PC-3 (cell line): ENCODE measurements around the gene MRO. TPM values are rescaled to one million over a fixed set of nuclear protein-coding genes. Genes with fewer than 3 reads are reported as not detected.

ENCODE experiments used
- ATAC-seq: fragments of 200-7000 bp; cut with Tn5 transposase; 2 replicates; pipeline ENCODE4 v1.9.1; 2020; ENCODE audit warnings: mild to moderate bottlenecking, moderate library complexity
- Bru-seq: library from RNA; stranded (reverse); fragments of 400-500 nt; gene quantifications from one replicate; lab custom pipeline; 2021; lab: Mats Ljungman, UMichigan
- BruChase-seq, 2 experiments: library from RNA; stranded (reverse); fragments of 400-500 nt; gene quantifications; one replicate each; lab custom pipeline; 2021; lab: Mats Ljungman, UMichigan
- BruUV-seq: library from RNA; stranded (reverse); fragments of 400-500 nt; replicated peaks from 2 replicates; lab custom pipeline; 2021; lab: Mats Ljungman, UMichigan
- CTCF ChIA-PET: fragments of 300-600 bp; sonication (Branson Sonifier 250); formaldehyde crosslinking; loops from one replicate; lab custom pipeline; 2022; ENCODE audit warnings: antibody characterized with exemption; lab: Charles Lee
- POLR2A ChIA-PET: fragments of 300-600 bp; sonication (Branson Sonifier 250); formaldehyde crosslinking; loops from one replicate; lab custom pipeline; 2022; ENCODE audit warnings: antibody characterized with exemption; ENCODE audit not compliant: unreplicated experiment; lab: Charles Lee
- DNase-seq: peaks from one replicate; pipeline ENCODE4 v3.0.0-alpha.2; 2015
- H2AFZ ChIP-seq: fragments of 300-600 bp; sonication (generic); 2 replicates; pipeline ENCODE4 v1.6.0; 2016; ENCODE audit warnings: antibody characterized with exemption, low read length
- H3F3A ChIP-seq: fragments of 300-600 bp; sonication (generic); one replicate; pipeline ENCODE4 v1.6.0; 2017; ENCODE audit warnings: antibody characterized with exemption, low read length, control low read depth, mild to moderate bottlenecking; ENCODE audit not compliant: unreplicated experiment
- H3K27ac ChIP-seq: fragments of 300-600 bp; sonication (generic); 2 replicates; pipeline ENCODE4 v1.5.1; 2016; ENCODE audit warnings: mild to moderate bottlenecking, low read length
- H3K27me3 ChIP-seq: fragments of 300-600 bp; sonication (generic); 2 replicates; pipeline ENCODE4 v1.6.1; 2016; ENCODE audit warnings: low read length, mixed read lengths
- H3K36me3 ChIP-seq: fragments of 300-600 bp; sonication (generic); 2 replicates; pipeline ENCODE4 v1.6.1; 2016; ENCODE audit warnings: low read depth, mixed run types, low read length, mixed read lengths
- H3K4me1 ChIP-seq: fragments of 300-600 bp; sonication (generic); 2 replicates; pipeline ENCODE4 v1.5.1; 2016; ENCODE audit warnings: low read length; ENCODE audit not compliant: insufficient read depth
- H3K4me2 ChIP-seq: fragments of 300-600 bp; sonication (generic); 2 replicates; pipeline ENCODE4 v1.6.0; 2016; ENCODE audit warnings: low read length
- H3K4me3 ChIP-seq: fragments of 300-600 bp; sonication (generic); 2 replicates; pipeline ENCODE4 v1.5.1; 2016; ENCODE audit warnings: mild to moderate bottlenecking, low read length, mixed read lengths
- H3K79me2 ChIP-seq: fragments of 300-600 bp; sonication (generic); 2 replicates; pipeline ENCODE4 v1.6.1; 2017; ENCODE audit warnings: low read length, mixed read lengths
- H3K9ac ChIP-seq: fragments of 300-600 bp; sonication (generic); 2 replicates; pipeline ENCODE4 v1.6.0; 2016; ENCODE audit warnings: mild to moderate bottlenecking, low read length
- H3K9me2 ChIP-seq: fragments of 300-600 bp; sonication (generic); replicated peaks from 2 replicates; pipeline ENCODE4 v1.6.1; 2016; ENCODE audit warnings: mixed run types, low read length, mixed read lengths
- H3K9me3 ChIP-seq: fragments of 300-600 bp; sonication (generic); 2 replicates; pipeline ENCODE4 v1.6.1; 2016; ENCODE audit warnings: low read length, mixed read lengths
- H4K20me1 ChIP-seq: fragments of 300-600 bp; sonication (generic); 2 replicates; pipeline ENCODE4 v1.6.1; 2016; ENCODE audit warnings: low read length, mixed read lengths
- EZH2 ChIP-seq: fragments of 300-600 bp; sonication (generic); IDR thresholded peaks from one replicate; pipeline ENCODE4 v1.6.1; 2017; ENCODE audit warnings: antibody characterized with exemption, mild to moderate bottlenecking, low read length; ENCODE audit not compliant: unreplicated experiment
- EZH2phosphoT487 ChIP-seq: fragments of 300-600 bp; sonication (generic); IDR thresholded peaks from 2 replicates; pipeline ENCODE4 v1.6.1; 2018; ENCODE audit warnings: mild to moderate bottlenecking, antibody characterized with exemption, low read length, borderline replicate concordance
- intact Hi-C: fragments of 100-400 bp; cut with micrococcal nuclease; formaldehyde crosslinking; loops from 2 replicates; pipeline ENCODE4 v1.9.0; 2023
- long read RNA-seq: library from polyadenylated mRNA; unstranded; transcript quantifications from one replicate; pipeline ENCODE4 v2.0.0, GENCODE V29; 2021; ENCODE audit not compliant: unreplicated experiment
- total RNA-seq: library from RNA; depleted of rRNA; stranded (reverse); fragments of >200 nt; gene quantifications from 2 replicates; pipeline ENCODE4 v1.2.3, GENCODE V29; 2014; rRNA removed
- TF ChIP-seq, protein P1 (sequence below): fragments of 300-600 bp; sonication (generic); conservative IDR thresholded peaks from 2 replicates; pipeline ENCODE4 v1.5.1; 2017; ENCODE audit warnings: antibody characterized with exemption, low read depth, mild to moderate bottlenecking, low read length

Gene MRO
- 0.55 TPM in 1 of 2 replicates, not detected in the other for total RNA-seq
- not detected for Bru-seq, nascent RNA
- BruChase-seq, experiment 1, labeled RNA remaining after a 6-hour chase, result percentile 6 among the genes with signal in this experiment
- BruChase-seq, experiment 2, labeled RNA remaining after a 2-hour chase, result not detected
- long read RNA-seq, result 0 reads

DNA sequence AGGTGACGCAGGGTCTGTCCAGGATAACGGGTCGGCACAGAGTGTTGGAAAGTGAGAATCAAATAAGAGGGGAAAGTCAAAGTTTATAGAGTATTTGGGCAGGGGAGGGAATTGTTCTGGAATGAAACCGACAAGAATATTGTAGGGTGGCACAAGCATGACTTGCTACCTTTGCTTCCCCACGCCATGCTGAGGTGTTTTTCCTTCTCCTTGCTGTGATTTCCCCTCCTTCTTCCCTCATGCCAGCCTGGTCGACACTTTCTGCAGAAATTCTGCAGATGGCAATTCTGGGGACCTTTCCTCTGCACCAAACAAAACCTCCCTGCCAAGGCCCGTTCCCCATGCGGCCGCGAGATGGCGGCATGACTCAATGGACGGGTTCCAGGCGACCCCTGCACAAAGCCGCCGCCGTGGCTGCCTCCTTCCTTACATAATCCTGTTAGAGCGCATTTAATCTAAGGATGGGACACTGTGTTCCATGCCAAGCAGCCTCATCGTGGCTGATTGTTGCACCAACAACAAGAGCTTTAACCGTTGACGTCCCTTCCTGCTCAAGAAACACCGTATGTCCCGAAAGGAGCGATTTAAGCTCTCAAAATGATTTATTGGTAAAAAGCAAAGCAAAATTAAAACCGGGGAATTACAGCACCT, at the start of gene MRO:
Gene MRO, minus strand, starts transcription at position 289 of the 651 bp plus-strand sequence. CDS start 10,616 bp downstream, outside the sequence.
- peak within 1 kb of the TSS; percentile 64 for H3K4me3 ChIP-seq
- no peaks in the 10 kb centered on the region for H4K20me1 ChIP-seq
- no peak within 1 kb of the TSS for H3K9ac ChIP-seq
- intact Hi-C loops, result loop anchor here (1.0 to 10.0 kb wide), 4 partner anchors 47 to 375 kb away; partner anchors contain the start of genes MEX3C and SMAD4
- no peak within 1 kb of the TSS for H3K27ac ChIP-seq
- no peaks in the 10 kb centered on the region for H3K79me2 ChIP-seq
- no peaks in the 10 kb centered on the region for H3K27me3 ChIP-seq
- H2AFZ ChIP-seq, result peak within 1 kb of the TSS; percentile 79
- H3K9me3 ChIP-seq, result no peaks in the 10 kb centered on the region
- TF ChIP-seq, protein P1, sequence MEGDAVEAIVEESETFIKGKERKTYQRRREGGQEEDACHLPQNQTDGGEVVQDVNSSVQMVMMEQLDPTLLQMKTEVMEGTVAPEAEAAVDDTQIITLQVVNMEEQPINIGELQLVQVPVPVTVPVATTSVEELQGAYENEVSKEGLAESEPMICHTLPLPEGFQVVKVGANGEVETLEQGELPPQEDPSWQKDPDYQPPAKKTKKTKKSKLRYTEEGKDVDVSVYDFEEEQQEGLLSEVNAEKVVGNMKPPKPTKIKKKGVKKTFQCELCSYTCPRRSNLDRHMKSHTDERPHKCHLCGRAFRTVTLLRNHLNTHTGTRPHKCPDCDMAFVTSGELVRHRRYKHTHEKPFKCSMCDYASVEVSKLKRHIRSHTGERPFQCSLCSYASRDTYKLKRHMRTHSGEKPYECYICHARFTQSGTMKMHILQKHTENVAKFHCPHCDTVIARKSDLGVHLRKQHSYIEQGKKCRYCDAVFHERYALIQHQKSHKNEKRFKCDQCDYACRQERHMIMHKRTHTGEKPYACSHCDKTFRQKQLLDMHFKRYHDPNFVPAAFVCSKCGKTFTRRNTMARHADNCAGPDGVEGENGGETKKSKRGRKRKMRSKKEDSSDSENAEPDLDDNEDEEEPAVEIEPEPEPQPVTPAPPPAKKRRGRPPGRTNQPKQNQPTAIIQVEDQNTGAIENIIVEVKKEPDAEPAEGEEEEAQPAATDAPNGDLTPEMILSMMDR, result peak; percentile 71
- no peak for TF ChIP-seq EZH2
- no peak for TF ChIP-seq EZH2phosphoT487
- ChIA-PET POLR2A (no interaction called here), CTCF (interaction anchor here (0.6 to 1.1 kb wide), 2 partner anchors 47 to 132 kb away, joined by 3 to 5 read pairs; no protein-coding TSS in a partner anchor)
- ATAC-seq, result peak; percentile 90
- no peaks in the 10 kb centered on the region for H3K9me2 ChIP-seq
- BruUV-seq, result no TSS peak
- peak; percentile 56 for DNase-seq
- H3K36me3 ChIP-seq, result no peaks in the 10 kb centered on the region
- H3K4me1 ChIP-seq, result no peaks in the 10 kb centered on the region
- H3F3A ChIP-seq, result no peaks in the 10 kb centered on the region
- peak within 1 kb of the TSS; percentile 85 for H3K4me2 ChIP-seq

GRCh38 chr18:50869150-50869549, 49.3 kb upstream of the MRO start:
- TF ChIP-seq, protein P1, result no peak
- TF ChIP-seq EZH2phosphoT487 (no peak), EZH2 (no peak)
- ATAC-seq, result no peak
- Histone ChIP-seq H3K79me2 (no peaks in the 10 kb centered on the region), H3K27me3 (no peaks in the 10 kb centered on the region), H3K9me2 (no peaks in the 10 kb centered on the region), H3K9me3 (no peaks in the 10 kb centered on the region), H2AFZ (no peak overlapping the region), H3K4me3 (no peak overlapping the region), H3K4me2 (0 out of 2 replicates have a peak overlapping the region, but pooled peaks have one; percentile 46), H3K27ac (no peak overlapping the region), H3K9ac (no peak overlapping the region), H3K36me3 (no peaks in the 10 kb centered on the region), H3F3A (no peaks in the 10 kb centered on the region), H3K4me1 (peaks cover 17% of the 10 kb centered on the region), H4K20me1 (no peaks in the 10 kb centered on the region)
- intact Hi-C loops, result no loop called here
- DNase-seq, result no peak
- ChIA-PET POLR2A (no interaction called here), CTCF (no interaction called here)
- BruUV-seq, result no TSS peak
